HepG2 (cell line): ENCODE measurements around the gene MYADML2. TPM values are rescaled to one million over a fixed set of nuclear protein-coding genes. Genes with fewer than 3 reads are reported as not detected.

Experiments used
- CCDC6 ChIP-seq: sonication (generic); formaldehyde crosslinking; IDR thresholded peaks from 2 replicates; pipeline ENCODE4 v1.8.1; 2022; ENCODE audit warnings: mild to moderate bottlenecking, missing genetic modification reagents, moderate library complexity
- FOSL1 ChIP-seq: sonication (generic); formaldehyde crosslinking; IDR thresholded peaks from 2 replicates; pipeline ENCODE4 v1.9.0; 2021; ENCODE audit warnings: missing genetic modification reagents, borderline replicate concordance
- FOXA1 ChIP-seq, 2 experiments: fragments of 450-650 bp in 1 of 2; sonication (generic) in 1 of 2; formaldehyde crosslinking in 1 of 2; IDR thresholded peaks; 2 replicates each; pipeline versions ENCODE4 v1.4.0 to v1.6.1; 2016 to 2020; ENCODE audit warnings: missing genetic modification reagents in 1 of 2
- GPN1 ChIP-seq: sonication (generic); formaldehyde crosslinking; IDR thresholded peaks from 2 replicates; pipeline ENCODE4 v1.5.1; 2020; ENCODE audit warnings: missing genetic modification reagents, borderline replicate concordance
- IKZF5 ChIP-seq: IDR thresholded peaks from 2 replicates; pipeline ENCODE4 v1.6.1; 2018; ENCODE audit warnings: missing genetic modification reagents, mild to moderate bottlenecking, missing compliant biosample characterization
- MED13 ChIP-seq: sonication (generic); formaldehyde crosslinking; IDR thresholded peaks from 2 replicates; pipeline ENCODE4 v1.5.0; 2020; ENCODE audit warnings: missing genetic modification reagents
- PBX3 ChIP-seq: sonication (generic); formaldehyde crosslinking; IDR thresholded peaks from 2 replicates; pipeline ENCODE4 v1.8.1; 2023; ENCODE audit warnings: missing genetic modification reagents, inconsistent platforms, borderline replicate concordance
- SMAD3 ChIP-seq: sonication (generic); formaldehyde crosslinking; IDR thresholded peaks from 2 replicates; pipeline ENCODE4 v1.4.0; 2020; ENCODE audit warnings: missing genetic modification reagents
- SNAPC4 ChIP-seq: sonication (generic); formaldehyde crosslinking; IDR thresholded peaks from 2 replicates; pipeline ENCODE4 v1.4.0; 2020; ENCODE audit warnings: mild to moderate bottlenecking, missing genetic modification reagents
- SRSF9 ChIP-seq: fragments of 200-400 bp; formaldehyde crosslinking; IDR thresholded peaks from 2 replicates; pipeline ENCODE4 v1.6.1; 2018; ENCODE audit warnings: borderline replicate concordance, mild to moderate bottlenecking, low read depth, low read length; ENCODE audit not compliant: insufficient read depth, poor library complexity, severe bottlenecking
- TMF1 ChIP-seq: sonication (generic); formaldehyde crosslinking; IDR thresholded peaks from 2 replicates; pipeline ENCODE4 v1.8.1; 2022; ENCODE audit warnings: low read depth, missing genetic modification reagents
- ZNF232 ChIP-seq: sonication (generic); formaldehyde crosslinking; IDR thresholded peaks from 2 replicates; pipeline ENCODE4 v1.4.0; 2020; ENCODE audit warnings: missing genetic modification reagents, borderline replicate concordance
- ZNF235 ChIP-seq: sonication (generic); formaldehyde crosslinking; IDR thresholded peaks from 2 replicates; pipeline ENCODE4 v1.8.1; 2023; ENCODE audit warnings: mild to moderate bottlenecking, missing genetic modification reagents, borderline replicate concordance
- ZNF263 ChIP-seq: sonication (generic); formaldehyde crosslinking; IDR thresholded peaks from 2 replicates; pipeline ENCODE4 v1.4.0; 2020; ENCODE audit warnings: missing genetic modification reagents
- ZNF274 ChIP-seq: sonication (generic); formaldehyde crosslinking; IDR thresholded peaks from 2 replicates; pipeline ENCODE4 v1.5.1; 2020; ENCODE audit warnings: mild to moderate bottlenecking, missing genetic modification reagents
- ZNF569 ChIP-seq: sonication (generic); formaldehyde crosslinking; IDR thresholded peaks from 2 replicates; pipeline ENCODE4 v1.5.0; 2020; ENCODE audit warnings: mild to moderate bottlenecking, missing genetic modification reagents, moderate library complexity, borderline replicate concordance
- ZNF605 ChIP-seq: sonication (generic); formaldehyde crosslinking; IDR thresholded peaks from 2 replicates; pipeline ENCODE4 v1.8.0; 2022; ENCODE audit warnings: mild to moderate bottlenecking, missing genetic modification reagents
- ZNF652 ChIP-seq: IDR thresholded peaks from 2 replicates; pipeline ENCODE4 v1.6.1; 2016; ENCODE audit warnings: low read depth, borderline replicate concordance
- ZNF720 ChIP-seq: sonication (generic); formaldehyde crosslinking; IDR thresholded peaks from 2 replicates; pipeline ENCODE4 v1.4.0; 2020; ENCODE audit warnings: missing genetic modification reagents
- polyA plus RNA-seq, 8 experiments: library from polyadenylated mRNA; depleted of rRNA in 3 of 8; stranded (reverse) in 7 of 8; unstranded in 1 of 8; fragments of >200 nt; fragmentation: Illumina TruSeq in 4 of 8; extraction: Trizol in 4 of 8; gene quantifications; 2 replicates each; pipeline versions ENCODE4 v1.2.1 to v1.2.3, GENCODE V29; 2011 to 2016; ENCODE audit warnings: low read depth in 4 of 8, missing spikeins in 1 of 8, mixed read lengths in 1 of 8; ENCODE audit not compliant: insufficient read depth in 1 of 8
- total RNA-seq, 5 experiments: library from RNA; depleted of rRNA; stranded (reverse); fragments of >200 nt; fragmentation: Illumina TruSeq; extraction: Trizol; gene quantifications; 2 replicates each; pipeline ENCODE4 v1.2.3, GENCODE V29; 2016; ENCODE audit warnings: low read depth in 1 of 5

The MYADML2 gene
- total and polyA plus RNA-seq, 2 of the 13 experiments (the other 11 are each of a cell fraction or from before 2014, with no cell fraction given), result not detected

GRCh38 chr17:81962499-81963441, 15.7 kb upstream of the MYADML2 start (continued):
- TF ChIP-seq SNAPC4 (CRISPR knock-in tag) (no peak), FOXA1 (IDR thresholded peaks at IDR 0.05) (no peak), FOXA1 (CRISPR knock-in tag; IDR thresholded peaks at IDR 0.05) (no peak), IKZF5 (CRISPR knock-in tag) (peak; percentile 18), SMAD3 (CRISPR knock-in tag) (no peak), ZNF235 (CRISPR knock-in tag) (no peak), ZNF263 (CRISPR knock-in tag) (no peak), ZNF652 (CRISPR knock-in tag) (no peak), ZNF720 (CRISPR knock-in tag) (no peak), PBX3 (CRISPR knock-in tag) (no peak), SRSF9 (no peak), ZNF274 (CRISPR knock-in tag) (no peak), ZNF605 (peak; percentile 47; the same call in 1 of the 2 replicates), GPN1 (CRISPR knock-in tag) (no peak), CCDC6 (CRISPR knock-in tag) (peak; percentile 41; the same call in 1 of the 2 replicates), ZNF232 (0 out of 2 replicates have a peak, but pooled peaks have one; percentile 29), TMF1 (no peak), MED13 (no peak), ZNF569 (CRISPR knock-in tag) (no peak), FOSL1 (CRISPR knock-in tag) (no peak; the same call in 1 of the 2 replicates)
